K562 (cell line): ENCODE measurements around the gene NTN1.

ENCODE experiments used
- CAMTA2 ChIP-seq: fragments of 250-450 bp; sonication (Bioruptor Pico); conservative IDR thresholded peaks from 2 replicates; pipeline ENCODE4 v1.5.1; 2022
- CTCF ChIP-seq, 3 experiments: IDR thresholded peaks in 2 of 3; conservative IDR thresholded peaks in 1 of 3; 2 replicates each; pipeline ENCODE4 v1.5.1; 2011 to 2012; ENCODE audit warnings: low read length in 3 of 3, mild to moderate bottlenecking in 3 of 3, control low read depth in 2 of 3, improper control_type of control experiment in 1 of 3, inconsistent platforms in 1 of 3, low read depth in 1 of 3, mixed read lengths in 1 of 3, moderate library complexity in 1 of 3; ENCODE audit not compliant: insufficient read depth in 2 of 3
- E2F8 ChIP-seq: fragments of 450-650 bp; IDR thresholded peaks from 2 replicates; pipeline ENCODE4 v1.7.1; 2018; ENCODE audit warnings: mild to moderate bottlenecking, low read depth; ENCODE audit not compliant: partially characterized antibody
- L3MBTL2 ChIP-seq: fragments of 450-650 bp; IDR thresholded peaks from 2 replicates; pipeline ENCODE4 v1.6.1; 2016; ENCODE audit warnings: mild to moderate bottlenecking, moderate library complexity
- RBBP5 ChIP-seq: fragments of 200-600 bp; sonication (generic); IDR thresholded peaks from 2 replicates; pipeline ENCODE4 v1.6.1; 2012; ENCODE audit warnings: borderline replicate concordance, mild to moderate bottlenecking, low read length, control low read depth, inconsistent platforms; ENCODE audit not compliant: insufficient read depth, poor library complexity, severe bottlenecking
- REST ChIP-seq, 2 experiments: fragments of 450-650 bp; formaldehyde crosslinking in 1 of 2; IDR thresholded peaks; 2 replicates each; pipeline versions ENCODE4 v1.4.0 to v1.6.1; 2014 to 2020; ENCODE audit warnings: mild to moderate bottlenecking in 2 of 2, borderline replicate concordance in 1 of 2, low read depth in 1 of 2
- SMC3 ChIP-seq: conservative IDR thresholded peaks from 2 replicates; pipeline ENCODE4 v1.6.1; 2011; ENCODE audit warnings: low read depth, low read length, improper control_type of control experiment; ENCODE audit not compliant: insufficient read depth

- TF ChIP-seq SMC3 (no peak), REST (IDR thresholded peaks at IDR 0.05; ENCODE audit: borderline replicate concordance) (no peak), REST (CRISPR knock-in tag; IDR thresholded peaks at IDR 0.05; ENCODE audit: low read depth) (no peak), RBBP5 (no peak), CAMTA2 (CRISPR knock-in tag) (no peak), E2F8 (no peak), CTCF (IDR thresholded peaks at IDR 0.05 in 2 of 3, conservative IDR thresholded peaks at IDR 0.05 in 1 of 3; ENCODE audit: insufficient read depth in 2 of 3, low read depth in 1 of 3, low read length in 3 of 3) (no peak), L3MBTL2 (no peak)
These were observed 72.9 kb downstream of the NTN1 start for GRCh38 chr17:9094193-9094592.
